D721Med (cell line): ENCODE measurements around the gene EGFLAM.

ENCODE experiments used
- DNase-seq: peaks from one replicate; pipeline ENCODE4 v3.0.0; 2011; ENCODE audit warnings: low spot score; ENCODE audit not compliant: insufficient read length
- FAIRE-seq: peaks from 2 replicates; lab custom pipeline; 2011; peaks lifted over from hg19 to GRCh38; lab: Jason Lieb, UNC
- TF ChIP-seq, protein P1 (sequence below): IDR thresholded peaks from 2 replicates; pipeline ENCODE4 v1.5.1; 2012; ENCODE audit warnings: mild to moderate bottlenecking, control low read depth; ENCODE audit not compliant: insufficient read depth; ENCODE audit errors: missing control alignments

EGFLAM gene

DNA sequence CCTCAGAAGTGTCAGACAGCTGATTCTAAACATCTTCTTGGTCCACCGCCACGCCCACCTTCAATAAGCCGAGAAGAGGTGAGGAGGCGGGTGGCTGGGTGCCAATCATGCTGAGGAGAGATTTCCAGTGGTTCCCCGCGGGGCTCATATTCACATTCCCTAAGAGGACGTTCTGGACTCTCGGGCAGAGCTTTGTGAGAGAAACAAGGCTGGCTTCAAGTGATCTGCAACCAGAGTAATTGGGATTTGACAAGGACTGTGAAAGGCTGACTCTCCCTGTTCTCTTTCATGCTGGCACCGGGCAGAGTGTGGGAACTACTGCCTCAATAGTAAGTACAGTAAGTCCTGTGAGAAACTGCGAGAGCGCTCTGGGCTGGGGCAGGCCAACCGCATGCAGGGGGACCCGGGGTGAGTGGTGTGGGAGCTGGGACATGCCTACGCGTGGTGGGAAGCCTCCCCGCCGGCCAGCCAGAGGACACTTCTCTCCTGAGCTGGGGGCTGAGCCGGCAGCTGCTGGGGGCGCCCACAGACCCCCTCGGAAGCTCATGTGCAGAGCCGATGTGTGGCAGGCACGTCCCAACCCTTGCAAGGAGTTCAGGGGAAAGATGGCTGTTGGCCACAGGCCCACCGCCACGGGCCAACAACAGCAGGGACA, 187.1 kb downstream of the EGFLAM start:
- TF ChIP-seq, protein P1, sequence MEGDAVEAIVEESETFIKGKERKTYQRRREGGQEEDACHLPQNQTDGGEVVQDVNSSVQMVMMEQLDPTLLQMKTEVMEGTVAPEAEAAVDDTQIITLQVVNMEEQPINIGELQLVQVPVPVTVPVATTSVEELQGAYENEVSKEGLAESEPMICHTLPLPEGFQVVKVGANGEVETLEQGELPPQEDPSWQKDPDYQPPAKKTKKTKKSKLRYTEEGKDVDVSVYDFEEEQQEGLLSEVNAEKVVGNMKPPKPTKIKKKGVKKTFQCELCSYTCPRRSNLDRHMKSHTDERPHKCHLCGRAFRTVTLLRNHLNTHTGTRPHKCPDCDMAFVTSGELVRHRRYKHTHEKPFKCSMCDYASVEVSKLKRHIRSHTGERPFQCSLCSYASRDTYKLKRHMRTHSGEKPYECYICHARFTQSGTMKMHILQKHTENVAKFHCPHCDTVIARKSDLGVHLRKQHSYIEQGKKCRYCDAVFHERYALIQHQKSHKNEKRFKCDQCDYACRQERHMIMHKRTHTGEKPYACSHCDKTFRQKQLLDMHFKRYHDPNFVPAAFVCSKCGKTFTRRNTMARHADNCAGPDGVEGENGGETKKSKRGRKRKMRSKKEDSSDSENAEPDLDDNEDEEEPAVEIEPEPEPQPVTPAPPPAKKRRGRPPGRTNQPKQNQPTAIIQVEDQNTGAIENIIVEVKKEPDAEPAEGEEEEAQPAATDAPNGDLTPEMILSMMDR = no peak
- DNase-seq = no peak
- no peak for FAIRE-seq

DNA sequence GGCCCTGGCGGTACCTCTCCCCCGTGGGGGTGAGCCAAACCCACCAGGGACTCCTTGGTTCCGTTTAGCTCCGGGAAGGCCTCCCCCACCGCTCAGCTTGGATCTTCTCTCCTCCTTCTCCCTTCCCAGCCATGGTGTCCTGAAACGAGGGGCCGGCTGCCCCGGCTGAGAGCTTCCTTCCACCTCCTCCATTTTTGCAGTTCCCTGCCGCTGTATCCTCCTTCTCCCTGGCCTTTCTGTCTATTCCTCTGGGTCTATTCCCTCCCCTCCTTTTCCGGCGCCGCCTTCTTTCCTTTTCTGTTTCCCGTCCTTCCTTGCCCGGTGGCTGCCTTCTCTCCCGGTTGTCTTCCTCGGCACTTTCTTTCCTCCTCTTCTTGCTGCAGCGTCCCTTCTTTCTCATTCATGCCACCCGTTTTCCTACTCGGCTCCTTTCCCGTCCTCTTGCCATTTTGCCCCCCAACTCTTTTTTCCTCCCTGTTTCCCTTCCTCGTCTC, 187.7 kb downstream of the EGFLAM start:
- DNase-seq (no peak), FAIRE-seq (no peak)
- TF ChIP-seq, protein P1 = no peak

DNA sequence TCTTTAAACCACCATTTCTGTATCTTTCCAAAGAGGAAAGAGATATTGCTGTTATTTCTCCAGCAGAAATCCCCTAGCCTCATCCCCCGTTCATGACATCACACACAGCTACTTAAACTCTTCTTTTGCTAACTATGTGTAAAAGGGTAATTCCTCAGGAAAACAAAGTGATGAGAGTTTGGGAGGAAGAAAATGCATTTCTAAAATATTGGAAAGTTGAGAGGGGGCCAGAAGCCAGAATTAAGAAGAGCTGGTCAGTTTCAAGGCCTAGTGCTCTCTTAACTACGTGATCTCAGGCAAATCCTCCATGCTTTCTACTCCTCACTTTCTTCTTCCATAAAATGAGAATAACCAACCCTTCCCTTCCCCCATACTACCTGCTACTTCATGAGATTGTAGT, 188.7 kb downstream of the EGFLAM start:
- FAIRE-seq = no peak
- TF ChIP-seq, protein P1 = no peak
- no peak for DNase-seq

DNA sequence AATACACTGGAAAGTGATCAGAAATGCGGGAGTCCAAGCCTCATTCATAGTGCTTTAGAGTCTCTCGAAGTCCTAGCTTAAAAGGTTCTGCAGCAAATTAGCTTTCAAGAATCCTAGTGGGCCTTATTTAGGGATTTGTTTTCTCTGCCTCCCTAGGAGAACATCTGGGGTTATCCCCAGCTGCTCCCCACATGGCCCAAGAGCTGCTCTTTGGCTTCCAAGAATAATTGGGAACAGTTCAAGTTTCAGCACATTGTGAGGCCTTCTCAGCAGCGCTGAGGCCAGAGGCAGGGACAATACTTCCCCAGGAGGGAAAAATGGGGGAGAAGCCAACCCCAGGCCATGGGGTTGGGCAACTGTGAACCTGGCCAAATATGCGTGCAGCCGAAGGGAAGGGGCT, 189.4 kb downstream of the EGFLAM start:
- FAIRE-seq (no peak), DNase-seq (no peak)
- TF ChIP-seq, protein P1 = no peak

DNA sequence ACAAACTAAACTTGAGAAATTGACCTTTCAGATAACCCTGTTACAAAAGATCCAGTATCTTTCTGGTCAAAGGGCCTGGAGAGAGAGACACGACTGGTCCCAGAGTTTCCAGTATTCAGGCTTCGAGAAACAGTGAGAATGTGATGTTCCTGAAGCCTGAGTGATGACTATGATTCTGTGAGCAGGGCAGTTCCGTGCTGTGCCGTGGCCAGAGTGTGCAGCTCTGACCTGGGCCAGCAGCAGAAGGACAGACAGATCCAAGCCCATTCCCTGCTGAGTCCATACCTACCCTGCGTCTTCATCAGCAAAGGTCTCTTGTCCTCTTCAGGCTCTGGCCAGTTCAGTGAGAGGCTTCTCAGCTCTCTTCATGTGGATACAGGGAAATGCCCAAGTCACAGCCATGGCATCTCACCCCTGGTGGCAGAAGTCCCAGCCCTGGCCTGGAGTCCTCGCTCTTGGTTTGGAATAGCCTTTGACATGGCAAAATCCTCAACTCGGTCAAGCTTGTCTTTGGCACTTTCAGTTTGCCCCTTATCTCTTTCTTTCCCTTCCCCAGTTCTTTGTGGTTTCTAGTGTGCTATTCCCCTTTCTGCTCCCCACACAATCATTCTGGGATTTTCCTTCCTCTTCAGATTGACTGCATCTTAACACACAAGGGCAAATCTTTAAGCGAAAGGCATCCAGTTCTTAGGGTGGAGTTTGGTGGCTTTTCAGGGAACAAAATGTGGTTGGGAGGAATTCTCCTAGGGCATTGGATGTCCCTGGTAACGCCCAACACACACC, 190.4 kb downstream of the EGFLAM start:
- FAIRE-seq (no peak), DNase-seq (no peak)
- TF ChIP-seq, protein P1 = no peak

DNA sequence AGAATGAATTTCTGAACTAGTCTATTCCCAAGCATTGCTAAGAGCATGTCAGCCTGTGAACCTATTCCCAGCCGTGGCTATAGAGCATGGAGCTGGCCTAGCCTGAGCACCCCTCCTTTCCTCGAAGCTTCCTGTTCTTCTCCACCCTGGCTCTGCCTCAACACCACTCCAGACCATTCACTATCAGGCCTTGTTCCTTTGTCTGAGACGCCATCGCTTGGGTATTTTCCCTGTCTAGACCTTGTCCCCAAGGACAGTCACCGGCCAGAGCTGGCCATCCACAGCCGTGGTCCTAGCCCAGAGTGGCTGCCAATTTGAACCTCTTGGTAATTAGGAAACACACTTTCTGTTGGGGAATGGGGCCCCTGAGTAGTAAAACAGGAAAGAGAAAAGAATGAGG, 192.3 kb downstream of the EGFLAM start:
- TF ChIP-seq, protein P1 = no peak
- no peak for FAIRE-seq

More for the DNA sequence above, 192.3 kb downstream of the EGFLAM start:
- no peak for DNase-seq
